MM.1S (cell line): ENCODE measurements around the gene KIAA0319L.

Experiments used
- CTCF ChIP-seq: fragments of 300-600 bp; sonication (generic); IDR thresholded peaks from 2 replicates; pipeline ENCODE4 v1.5.1; 2016; ENCODE audit warnings: antibody characterized with exemption, low read length, mixed read lengths
- EZH2 ChIP-seq: fragments of 300-600 bp; sonication (generic); optimal IDR thresholded peaks from 2 replicates; pipeline ENCODE3; 2017; ENCODE audit warnings: low read depth, mild to moderate bottlenecking, antibody characterized with exemption, low read length, mixed read lengths

DNA sequence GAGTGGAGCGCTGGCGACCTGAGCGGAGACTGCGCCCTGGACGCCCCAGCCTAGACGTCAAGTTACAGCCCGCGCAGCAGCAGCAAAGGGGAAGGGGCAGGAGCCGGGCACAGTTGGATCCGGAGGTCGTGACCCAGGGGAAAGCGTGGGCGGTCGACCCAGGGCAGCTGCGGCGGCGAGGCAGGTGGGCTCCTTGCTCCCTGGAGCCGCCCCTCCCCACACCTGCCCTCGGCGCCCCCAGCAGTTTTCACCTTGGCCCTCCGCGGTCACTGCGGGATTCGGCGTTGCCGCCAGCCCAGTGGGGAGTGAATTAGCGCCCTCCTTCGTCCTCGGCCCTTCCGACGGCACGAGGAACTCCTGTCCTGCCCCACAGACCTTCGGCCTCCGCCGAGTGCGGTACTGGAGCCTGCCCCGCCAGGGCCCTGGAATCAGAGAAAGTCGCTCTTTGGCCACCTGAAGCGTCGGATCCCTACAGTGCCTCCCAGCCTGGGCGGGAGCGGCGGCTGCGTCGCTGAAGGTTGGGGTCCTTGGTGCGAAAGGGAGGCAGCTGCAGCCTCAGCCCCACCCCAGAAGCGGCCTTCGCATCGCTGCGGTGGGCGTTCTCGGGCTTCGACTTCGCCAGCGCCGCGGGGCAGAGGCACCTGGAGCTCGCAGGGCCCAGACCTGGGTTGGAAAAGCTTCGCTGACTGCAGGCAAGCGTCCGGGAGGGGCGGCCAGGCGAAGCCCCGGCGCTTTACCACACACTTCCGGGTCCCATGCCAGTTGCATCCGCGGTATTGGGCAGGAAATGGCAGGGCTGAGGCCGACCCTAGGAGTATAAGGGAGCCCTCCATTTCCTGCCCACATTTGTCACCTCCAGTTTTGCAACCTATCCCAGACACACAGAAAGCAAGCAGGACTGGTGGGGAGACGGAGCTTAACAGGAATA, 20.1 kb upstream of the KIAA0319L start:
- no peak for TF ChIP-seq CTCF
- no peak for TF ChIP-seq EZH2
